ENCODE measurements around the gene ABLIM1.

Gene ABLIM1

GRCh38 chr10:114584419-114584818, 73.7 kb downstream of the ABLIM1 start:
- DNase-seq (ENCODE audit: low read depth in 1 of 2, low spot score in 1 of 2), result no peak

GRCh38 chr10:114581071-114581470, 77.0 kb downstream of the ABLIM1 start:
- no peak for DNase-seq (ENCODE audit: low read depth in 1 of 2, low spot score in 1 of 2)

GRCh38 chr10:114577133-114577532, 80.9 kb downstream of the ABLIM1 start:
- DNase-seq (ENCODE audit: low read depth in 1 of 2, low spot score in 1 of 2), result no peak

GRCh38 chr10:114576716-114577115, 81.4 kb downstream of the ABLIM1 start:
- no peak for DNase-seq (ENCODE audit: low read depth in 1 of 2, low spot score in 1 of 2)

- DNase-seq (ENCODE audit: low read depth in 1 of 2, low spot score in 1 of 2), result no peak
These were observed 82.0 kb downstream of the ABLIM1 start for GRCh38 chr10:114576132-114576487.

GRCh38 chr10:114575417-114576131, 82.5 kb downstream of the ABLIM1 start:
- DNase-seq (ENCODE audit: low read depth in 1 of 2, low spot score in 1 of 2), result no peak

GRCh38 chr10:114573330-114574045, 84.6 kb downstream of the ABLIM1 start:
- no peak for DNase-seq (ENCODE audit: low read depth in 1 of 2, low spot score in 1 of 2)

GRCh38 chr10:114571316-114571999, 86.6 kb downstream of the ABLIM1 start:
- DNase-seq (ENCODE audit: low read depth in 1 of 2, low spot score in 1 of 2), result no peak

- DNase-seq (ENCODE audit: low read depth in 1 of 2, low spot score in 1 of 2), result no peak
These were observed 92.0 kb downstream of the ABLIM1 start for GRCh38 chr10:114566064-114566463.

GRCh38 chr10:114565066-114565465, 93.0 kb downstream of the ABLIM1 start:
- no peak for DNase-seq (ENCODE audit: low read depth in 1 of 2, low spot score in 1 of 2)

- no peak for DNase-seq (ENCODE audit: low read depth in 1 of 2, low spot score in 1 of 2)
These were observed 97.0 kb downstream of the ABLIM1 start for GRCh38 chr10:114561008-114561523.

- DNase-seq (ENCODE audit: low read depth in 1 of 2, low spot score in 1 of 2), result no peak
These were observed 97.9 kb downstream of the ABLIM1 start for GRCh38 chr10:114560144-114560543.

- DNase-seq (ENCODE audit: low read depth in 1 of 2, low spot score in 1 of 2), result no peak
These were observed 98.4 kb downstream of the ABLIM1 start for GRCh38 chr10:114559636-114560035.

GRCh38 chr10:114557854-114558253, 100.2 kb downstream of the ABLIM1 start:
- DNase-seq (ENCODE audit: low read depth in 1 of 2, low spot score in 1 of 2), result no peak

GRCh38 chr10:114556236-114557122, 101.6 kb downstream of the ABLIM1 start:
- no peak for DNase-seq (ENCODE audit: low read depth in 1 of 2, low spot score in 1 of 2)

GRCh38 chr10:114553436-114553835, 104.6 kb downstream of the ABLIM1 start:
- no peak for DNase-seq (ENCODE audit: low read depth in 1 of 2, low spot score in 1 of 2)

GRCh38 chr10:114552050-114552449, 106.0 kb downstream of the ABLIM1 start:
- no peak for DNase-seq (ENCODE audit: low read depth in 1 of 2, low spot score in 1 of 2)

GRCh38 chr10:114551636-114551972, 106.5 kb downstream of the ABLIM1 start:
- no peak for DNase-seq (ENCODE audit: low read depth in 1 of 2, low spot score in 1 of 2)

- no peak for DNase-seq (ENCODE audit: low read depth in 1 of 2, low spot score in 1 of 2)
These were observed 107.1 kb downstream of the ABLIM1 start for GRCh38 chr10:114550756-114551635.

- no peak for DNase-seq (ENCODE audit: low read depth in 1 of 2, low spot score in 1 of 2)
These were observed 109.4 kb downstream of the ABLIM1 start for GRCh38 chr10:114548662-114549061.

All from activated T-helper 1 cell treated with anti-CD3 and anti-CD28 coated beads, Interleukin-2, amount 50 U/mL, for 16 hours (primary cell).